LHCN-M2 (cell line): ENCODE results near the gene TRABD2B. TPM values are rescaled to one million over a fixed set of nuclear protein-coding genes. Genes with fewer than 3 reads are reported as not detected.

Source experiments
- DNase-seq: peaks from one replicate; pipeline ENCODE4 v3.0.0-alpha.2; 2012; ENCODE audit warnings: low read depth
- total RNA-seq: library from RNA; depleted of rRNA; stranded (reverse); fragments of >200 nt; gene quantifications from 2 replicates; pipeline ENCODE4 v1.2.3, GENCODE V29; 2014

TRABD2B gene
- total RNA-seq, 1 experiment from 2014 or later: not detected

DNA sequence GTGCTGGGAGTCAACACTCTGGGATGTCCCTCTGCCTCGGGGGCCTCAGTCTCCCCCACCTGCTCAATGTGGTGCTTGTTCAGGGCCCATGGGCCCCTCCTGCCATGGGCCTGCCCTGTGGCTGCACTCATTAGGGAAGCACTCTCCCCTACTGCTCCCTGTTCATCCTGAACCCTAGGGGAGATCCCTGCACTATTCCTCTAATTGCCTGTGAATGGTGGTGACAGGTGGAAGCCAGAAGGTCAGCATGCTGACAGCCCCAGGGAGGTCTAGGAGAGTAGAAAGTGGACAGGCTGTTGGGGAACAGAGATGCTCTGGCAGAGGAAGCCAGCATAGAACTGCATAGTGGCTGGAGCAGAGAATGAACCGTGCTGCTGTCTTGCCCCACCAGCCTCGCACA lies 217.6 kb downstream of the TRABD2B start:
- DNase-seq: no peak

DNA sequence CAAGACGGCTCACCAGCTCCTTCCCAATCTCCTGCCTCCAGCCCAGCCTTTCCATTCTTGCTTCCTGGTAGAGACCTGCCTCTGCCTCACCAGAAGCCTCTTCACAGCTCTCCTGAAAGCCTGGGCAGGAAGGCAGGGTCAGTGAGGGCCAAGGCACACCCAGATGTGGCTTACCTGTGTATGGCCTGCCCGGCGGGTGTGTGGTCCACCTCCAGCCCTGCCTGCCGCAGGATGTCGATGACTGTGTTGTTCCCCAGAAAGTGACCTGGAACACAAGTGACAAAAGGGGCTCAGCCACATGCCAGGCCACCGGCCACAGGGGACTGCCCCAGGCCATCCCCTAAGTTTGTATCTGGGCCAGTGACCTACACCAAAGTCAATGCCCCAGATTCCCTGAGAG lies 218.9 kb downstream of the TRABD2B start:
- no peak for DNase-seq

DNA sequence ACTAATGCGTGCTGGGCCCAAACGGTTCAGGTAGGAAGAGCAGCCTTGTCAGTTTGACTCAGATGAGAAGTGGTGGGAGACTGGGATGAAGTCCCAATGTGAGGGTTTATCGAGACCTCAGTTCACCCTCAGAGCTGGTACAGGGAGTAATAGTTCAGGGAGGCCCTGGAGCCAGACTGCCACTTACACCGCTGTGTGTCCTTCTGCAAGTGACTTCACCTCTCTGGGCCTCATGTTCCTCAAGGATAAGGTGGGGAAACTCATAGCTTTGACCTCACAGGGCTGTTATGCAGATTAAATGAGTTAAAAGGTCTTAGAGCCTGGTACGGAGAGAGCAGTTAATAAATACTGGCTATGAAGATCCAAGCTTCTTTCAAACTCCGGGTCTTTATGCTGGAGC lies 219.9 kb downstream of the TRABD2B start:
- DNase-seq: no peak

DNA sequence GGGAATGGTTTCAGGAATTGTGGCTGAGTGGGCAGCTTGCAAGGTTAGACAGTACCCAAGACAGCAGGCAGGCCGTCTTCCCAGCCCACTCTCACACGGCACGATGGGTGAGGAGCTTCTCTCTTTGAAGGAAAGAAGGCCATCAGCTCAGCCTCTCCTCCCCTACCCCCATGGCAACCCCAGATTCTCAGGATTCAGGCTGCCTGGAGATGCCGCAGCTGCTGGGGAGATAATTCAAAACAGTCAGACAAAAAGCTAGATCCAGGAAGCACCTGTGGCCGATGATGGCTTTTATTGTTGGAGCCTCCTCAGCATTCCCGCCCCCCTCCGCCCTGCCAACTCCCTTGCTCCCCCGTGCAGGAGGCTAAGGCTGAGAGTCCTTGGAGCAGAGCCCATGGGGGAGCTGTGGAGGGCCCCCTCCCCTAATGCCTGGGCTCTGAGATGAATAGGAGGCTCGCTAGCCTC lies 220.5 kb downstream of the TRABD2B start:
- no peak for DNase-seq

DNA sequence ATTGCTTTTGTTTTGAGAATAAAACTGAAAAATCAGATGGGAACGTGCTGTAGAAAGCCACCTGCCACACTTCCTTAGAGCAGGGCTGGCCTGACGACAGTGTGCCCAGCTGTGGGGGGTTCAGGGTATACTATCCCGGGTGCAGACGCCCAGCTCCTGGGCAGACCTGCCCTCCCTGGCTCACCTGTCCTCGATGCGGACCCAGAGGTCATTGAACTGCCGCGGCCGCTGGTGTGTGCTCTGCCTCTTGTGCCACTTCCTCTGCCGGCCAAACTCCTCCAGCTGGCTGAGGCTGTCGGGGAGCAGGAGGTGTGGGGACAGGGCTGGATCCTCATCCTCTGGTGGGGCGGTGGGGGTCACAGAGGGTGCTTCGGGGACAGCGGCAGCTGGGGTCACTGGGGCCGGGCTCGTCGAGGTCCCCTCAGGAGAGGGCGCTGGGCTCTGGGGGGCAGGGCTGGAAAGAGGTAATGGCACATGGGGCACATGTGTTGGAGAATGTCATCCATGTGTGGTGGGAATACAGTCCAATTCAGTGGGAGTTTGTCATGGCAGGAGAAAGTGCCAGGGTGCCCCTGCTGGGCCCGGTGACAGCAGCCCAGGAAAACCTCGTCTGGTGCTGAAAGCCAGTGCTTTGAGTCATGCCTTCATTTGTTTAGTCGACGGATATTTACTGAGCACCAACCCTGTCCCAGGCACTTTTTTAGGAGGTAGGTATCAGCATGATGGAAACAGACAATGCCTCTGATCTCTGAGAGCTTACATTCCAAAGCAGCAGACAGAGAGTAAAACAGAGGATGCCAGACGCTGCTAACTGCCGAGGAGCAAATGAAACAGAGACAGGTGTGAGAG lies 222.0 kb downstream of the TRABD2B start:
- DNase-seq: no peak

DNA sequence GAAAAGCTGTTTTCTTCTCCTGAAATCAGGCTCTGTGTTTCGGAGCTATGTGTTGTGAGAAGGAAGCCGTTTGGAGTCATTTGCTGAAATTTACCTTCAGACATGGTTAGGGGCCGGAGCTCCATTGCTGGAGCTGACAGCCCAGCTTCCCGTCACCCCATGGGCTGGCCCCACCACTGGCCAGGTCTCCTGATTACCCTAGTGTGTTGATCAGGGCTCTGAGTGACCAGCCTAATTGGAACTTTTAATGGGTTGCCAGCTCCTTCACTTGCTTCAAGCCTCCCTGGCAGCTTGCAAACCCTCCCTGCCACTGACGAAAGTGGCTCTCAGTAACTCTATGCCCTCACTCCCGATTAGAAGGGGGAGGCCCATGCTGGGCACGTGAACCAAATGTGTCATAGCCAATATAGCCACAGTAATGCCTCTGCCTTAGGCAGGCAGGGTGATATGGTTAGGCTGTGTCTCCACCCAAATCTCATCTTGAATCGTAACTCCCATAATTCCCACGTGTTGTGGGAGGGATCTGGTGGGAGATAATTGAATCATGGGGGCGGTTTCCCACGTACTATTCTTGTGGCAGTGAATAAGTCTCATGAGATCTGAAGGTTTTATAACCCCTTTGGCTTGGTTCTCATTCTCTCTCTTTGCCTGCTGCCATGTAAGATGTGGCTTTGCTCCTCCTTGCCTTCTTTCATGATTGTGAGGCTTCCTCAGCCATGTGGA lies 224.1 kb downstream of the TRABD2B start:
- no peak for DNase-seq

GRCh38 chr1:47772281-47772680 lies 224.9 kb downstream of the TRABD2B start:
- no peak for DNase-seq

DNA sequence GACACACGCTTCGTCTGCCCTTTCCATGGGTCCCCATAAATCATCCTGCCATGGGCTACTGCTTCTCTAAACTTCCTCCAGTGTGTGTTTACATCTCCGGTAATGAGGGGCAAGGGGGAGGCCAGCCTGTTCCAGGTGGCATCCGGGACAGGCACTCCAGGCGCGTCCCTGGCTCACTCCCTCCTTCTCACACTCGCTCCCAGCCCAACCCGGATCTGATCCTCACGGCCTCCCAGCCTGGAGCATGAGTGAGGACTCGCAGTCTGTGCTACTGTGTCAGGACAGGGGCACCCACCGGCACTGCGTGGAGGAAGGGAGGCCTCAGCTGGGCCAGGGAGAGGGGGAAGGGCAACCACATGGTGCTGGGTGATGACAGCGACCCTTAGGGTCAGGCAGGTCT lies 225.4 kb downstream of the TRABD2B start:
- no peak for DNase-seq

- no peak for DNase-seq
These were observed 227.2 kb downstream of the TRABD2B start for GRCh38 chr1:47769983-47770382.

GRCh38 chr1:47769295-47769694 lies 227.9 kb downstream of the TRABD2B start:
- no peak for DNase-seq

DNA sequence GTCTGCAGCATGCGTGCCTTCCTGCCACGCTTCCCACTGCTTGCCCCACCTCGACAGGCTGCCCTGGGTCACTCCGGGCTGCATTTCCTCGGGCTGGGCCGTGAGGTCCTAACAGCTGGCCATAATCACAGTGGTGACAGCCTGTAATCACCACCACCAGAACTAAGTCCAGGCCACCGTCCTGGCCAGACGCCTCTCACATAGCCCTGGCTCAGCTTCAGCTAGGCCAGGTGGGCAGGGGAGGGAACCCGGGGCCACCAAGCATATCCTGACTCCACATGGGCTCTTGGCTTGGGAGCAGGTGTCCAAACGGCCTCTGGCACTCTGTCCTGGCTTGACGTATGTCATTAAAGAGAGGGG lies 229.5 kb downstream of the TRABD2B start:
- DNase-seq: no peak

- DNase-seq: no peak
These were observed 230.1 kb downstream of the TRABD2B start for GRCh38 chr1:47766832-47767740.

- no peak for DNase-seq
These were observed 231.3 kb downstream of the TRABD2B start for GRCh38 chr1:47765742-47766485.

DNA sequence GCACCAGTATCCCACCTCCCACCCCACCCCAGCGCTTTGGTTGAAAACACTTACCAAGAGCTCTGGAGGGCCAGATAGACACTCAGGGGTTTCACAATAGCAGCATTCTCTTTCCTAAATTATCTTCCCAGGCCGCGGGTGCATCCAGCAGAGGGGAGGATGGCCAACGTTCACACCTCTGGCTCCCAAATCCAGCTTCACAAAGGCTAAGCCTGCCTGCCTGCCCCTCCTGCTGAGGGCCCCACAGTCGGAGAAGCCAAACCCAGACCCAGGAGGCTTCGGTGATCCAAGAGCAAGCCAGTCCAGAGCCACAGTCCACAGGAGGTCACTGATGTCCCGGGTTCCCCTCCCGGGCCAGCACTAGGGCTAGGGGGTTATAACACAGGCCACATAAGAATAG lies 231.9 kb downstream of the TRABD2B start:
- DNase-seq: no peak

- no peak for DNase-seq
These were observed 232.6 kb downstream of the TRABD2B start for GRCh38 chr1:47764461-47765046.

GRCh38 chr1:47763591-47764171 lies 233.5 kb downstream of the TRABD2B start:
- DNase-seq: no peak

DNA sequence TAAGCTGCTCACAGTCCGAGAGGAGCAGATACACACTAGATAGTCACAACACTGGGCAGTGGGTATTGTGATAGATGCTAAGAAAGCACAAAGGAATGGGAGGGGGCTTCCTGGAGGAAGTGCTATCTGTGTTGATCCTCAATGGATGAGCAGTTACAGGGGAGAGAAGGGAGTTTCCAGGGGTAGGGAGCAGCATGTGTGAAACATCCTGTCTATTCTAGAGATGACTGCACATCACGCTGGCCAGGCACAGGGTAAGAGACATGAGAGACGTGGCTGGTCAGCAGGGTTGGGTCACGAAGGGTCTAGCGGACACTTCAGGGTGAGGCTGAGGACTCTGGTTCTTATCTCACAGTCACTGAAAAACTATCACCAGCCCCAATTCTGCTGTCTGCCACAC lies 235.2 kb downstream of the TRABD2B start:
- no peak for DNase-seq

DNA sequence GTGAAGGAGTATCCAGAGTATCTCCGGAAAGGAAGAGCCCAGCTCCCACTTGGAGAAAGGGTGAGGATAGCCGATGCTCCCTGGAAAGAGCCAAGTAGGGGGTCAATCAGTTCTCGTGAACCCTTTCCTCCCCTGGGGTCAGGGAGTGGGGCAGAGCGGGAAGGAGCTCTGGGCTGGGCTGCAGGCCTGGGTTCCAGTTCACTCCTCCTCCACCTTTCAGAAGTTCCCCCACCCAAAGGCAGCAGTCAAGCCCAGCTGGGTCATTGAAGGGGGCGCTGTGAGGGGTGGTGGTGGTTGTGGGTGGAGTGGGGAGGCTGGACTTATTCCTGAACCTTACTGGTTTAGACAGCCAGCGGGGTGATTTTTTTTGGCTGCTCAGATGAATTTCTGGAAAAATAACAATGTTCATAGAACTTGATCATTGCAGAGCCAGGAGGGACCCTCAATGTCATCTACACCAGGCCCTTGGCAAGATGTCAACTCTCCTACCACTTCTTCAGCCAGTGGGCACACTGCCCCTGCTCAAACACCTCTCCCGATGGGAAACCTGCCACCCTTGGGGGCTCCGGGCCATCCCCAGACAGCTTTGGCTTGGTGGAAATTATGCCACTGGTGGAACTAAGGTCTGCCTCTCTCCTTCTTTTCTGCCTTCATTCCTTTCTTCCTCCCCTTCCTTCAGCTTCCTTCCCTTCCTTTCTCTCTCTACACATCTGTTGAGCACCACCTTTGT lies 235.8 kb downstream of the TRABD2B start:
- no peak for DNase-seq

DNA sequence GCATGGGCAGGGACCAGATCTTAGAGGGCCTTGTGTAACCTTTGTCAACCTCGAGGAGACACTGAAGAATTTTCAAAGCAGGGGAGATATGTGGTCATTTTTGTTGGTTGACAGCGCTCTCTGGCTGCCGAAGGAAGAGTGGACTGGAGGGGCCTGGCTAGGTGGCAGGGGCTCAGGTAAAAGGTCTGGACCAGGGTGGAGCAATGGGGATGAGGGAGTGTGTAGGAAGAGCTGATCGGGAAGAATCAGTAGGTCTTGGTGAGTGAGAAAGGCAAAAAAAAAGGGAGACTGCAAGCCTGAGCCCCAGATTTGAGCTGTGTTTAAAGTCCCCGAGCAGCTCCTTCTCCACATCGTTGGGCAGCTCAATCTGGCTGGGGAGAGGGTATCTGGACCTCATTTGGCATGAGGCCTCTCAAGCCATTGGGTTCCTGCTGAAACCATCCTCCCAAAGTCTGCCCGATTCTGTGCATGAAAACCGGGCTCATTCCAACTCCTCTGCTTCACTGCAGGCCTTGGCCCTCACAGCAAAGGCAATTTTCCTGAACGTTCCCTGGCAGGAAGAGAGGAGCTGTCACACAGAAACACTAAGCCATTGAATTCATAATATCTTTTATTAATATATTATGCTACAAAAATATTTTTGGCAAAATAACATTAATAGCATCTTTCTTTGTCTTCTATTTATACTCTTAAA lies 237.1 kb downstream of the TRABD2B start:
- no peak for DNase-seq
